ENCODE measurements around the gene PSMA5.
"Not testable (repeated sequence)": the region's sequence is repeated elsewhere in the genome, so short reads cannot be mapped to it uniquely, and the experiment has no call there.

Gene PSMA5

GRCh38 chr1:109392037-109392787, 34.0 kb downstream of the PSMA5 start:
- peak in 2 of 3 donors; percentile 15 to 47 for DNase-seq

GRCh38 chr1:109391626-109392025, 34.6 kb downstream of the PSMA5 start:
- peak in 2 of 3 donors; percentile 64 to 77 for DNase-seq

- DNase-seq, result peak; percentile 32 to 75 (median 60)
Measured at GRCh38 chr1:109391157-109391556, 35.1 kb downstream of the PSMA5 start.

GRCh38 chr1:109389638-109390341, 36.5 kb downstream of the PSMA5 start:
- peak; percentile 71 to 86 (median 72) for DNase-seq

GRCh38 chr1:109388884-109389637, 37.2 kb downstream of the PSMA5 start:
- DNase-seq, result peak in 1 of 3 donors; percentile 13

GRCh38 chr1:109388208-109388711, 38.0 kb downstream of the PSMA5 start:
- DNase-seq, result peak in 1 of 3 donors; percentile 18

- no peak for DNase-seq
Measured at GRCh38 chr1:109386054-109386717, 40.1 kb downstream of the PSMA5 start.

GRCh38 chr1:109385417-109385816, 40.8 kb downstream of the PSMA5 start:
- no peak for DNase-seq

- DNase-seq, result peak in 1 of 3 donors; percentile 18
Measured at GRCh38 chr1:109383854-109384253, 42.4 kb downstream of the PSMA5 start.

GRCh38 chr1:109383087-109383779, 43.0 kb downstream of the PSMA5 start:
- DNase-seq, result no peak

GRCh38 chr1:109381573-109381972, 44.7 kb downstream of the PSMA5 start:
- DNase-seq, result no peak

- no peak for DNase-seq
Measured at GRCh38 chr1:109379907-109380306, 46.3 kb downstream of the PSMA5 start.

GRCh38 chr1:109379422-109379821, 46.8 kb downstream of the PSMA5 start:
- DNase-seq, result peak in 2 of 3 donors; percentile 17 to 39

- no peak for DNase-seq
Measured at GRCh38 chr1:109377698-109378097, 48.5 kb downstream of the PSMA5 start.

- DNase-seq, result not testable (repeated sequence)
Measured at GRCh38 chr1:109373696-109374095, 52.6 kb downstream of the PSMA5 start.

- no peak for DNase-seq
Measured at GRCh38 chr1:109373126-109373525, 53.1 kb downstream of the PSMA5 start.

- DNase-seq, result peak in 2 of 3 donors; percentile 53 to 64
Measured at GRCh38 chr1:109372281-109372680, 54.0 kb downstream of the PSMA5 start.

GRCh38 chr1:109371341-109371739, 54.9 kb downstream of the PSMA5 start:
- peak; percentile 76 to 91 (median 82) for DNase-seq

- DNase-seq, result peak in 2 of 3 donors; percentile 55
Measured at GRCh38 chr1:109370712-109371340, 55.4 kb downstream of the PSMA5 start.

- DNase-seq, result peak; percentile 69 to 77 (median 76)
Measured at GRCh38 chr1:109369167-109369746, 57.0 kb downstream of the PSMA5 start.

GRCh38 chr1:109368464-109368863, 57.8 kb downstream of the PSMA5 start:
- DNase-seq, result no peak

Data from suppressor macrophage treated with lipopolysaccharide for 1 hour (primary cell).